GM21576 (cell line): ENCODE data around the gene SLC39A8.
A peak's percentile ranks its signal among the peaks of the same experiment; 100 is the strongest.
"Not testable (repeated sequence)": the region's sequence is repeated elsewhere in the genome, so short reads cannot be mapped to it uniquely, and the experiment has no call there.

ENCODE experiments used
- ATAC-seq: cut with Tn5 transposase; IDR thresholded peaks from one replicate; pipeline ENCODE4 v1.9.1; 2021; ENCODE audit warnings: mild to moderate bottlenecking, moderate library complexity; ENCODE audit not compliant: unreplicated experiment

Gene SLC39A8

DNA sequence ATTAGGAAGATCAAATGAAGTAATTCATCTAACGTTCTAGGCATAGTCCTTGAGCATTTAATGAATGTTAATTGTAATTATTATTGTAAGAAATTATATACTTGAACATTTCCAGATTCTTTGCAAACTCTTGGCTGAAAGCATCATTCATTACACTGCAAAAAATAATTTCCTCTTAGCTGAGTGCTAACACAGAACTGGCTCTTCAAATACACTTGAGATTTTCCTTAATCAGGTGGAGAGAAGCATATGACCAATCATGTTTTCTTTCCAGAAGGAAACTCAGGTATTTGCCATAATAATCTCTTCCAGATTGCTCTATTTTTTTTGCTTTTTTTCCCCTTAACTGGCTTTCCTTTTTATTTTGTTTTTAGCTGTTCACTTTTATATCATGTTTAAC lies 42.5 kb downstream of the SLC39A8 start:
- no peak for ATAC-seq

DNA sequence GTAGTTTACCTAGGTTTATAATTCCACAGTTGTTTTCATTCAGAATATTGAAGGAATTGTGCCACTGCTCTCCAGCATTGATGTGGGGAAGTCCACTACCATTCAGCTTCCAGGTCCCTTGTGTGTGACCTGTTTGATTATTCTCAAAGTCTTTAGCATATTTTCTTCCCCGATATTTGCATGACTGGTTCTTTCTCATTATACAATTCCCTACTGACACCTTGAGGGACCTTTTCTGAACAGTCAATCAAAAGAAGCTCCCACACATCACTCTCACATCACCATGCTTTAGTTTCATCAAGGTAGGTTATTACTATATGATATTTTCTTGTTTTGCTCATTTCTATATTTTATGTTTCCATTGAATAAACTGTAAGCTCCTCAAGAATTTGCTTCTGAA lies 44.1 kb downstream of the SLC39A8 start:
- no peak for ATAC-seq

DNA sequence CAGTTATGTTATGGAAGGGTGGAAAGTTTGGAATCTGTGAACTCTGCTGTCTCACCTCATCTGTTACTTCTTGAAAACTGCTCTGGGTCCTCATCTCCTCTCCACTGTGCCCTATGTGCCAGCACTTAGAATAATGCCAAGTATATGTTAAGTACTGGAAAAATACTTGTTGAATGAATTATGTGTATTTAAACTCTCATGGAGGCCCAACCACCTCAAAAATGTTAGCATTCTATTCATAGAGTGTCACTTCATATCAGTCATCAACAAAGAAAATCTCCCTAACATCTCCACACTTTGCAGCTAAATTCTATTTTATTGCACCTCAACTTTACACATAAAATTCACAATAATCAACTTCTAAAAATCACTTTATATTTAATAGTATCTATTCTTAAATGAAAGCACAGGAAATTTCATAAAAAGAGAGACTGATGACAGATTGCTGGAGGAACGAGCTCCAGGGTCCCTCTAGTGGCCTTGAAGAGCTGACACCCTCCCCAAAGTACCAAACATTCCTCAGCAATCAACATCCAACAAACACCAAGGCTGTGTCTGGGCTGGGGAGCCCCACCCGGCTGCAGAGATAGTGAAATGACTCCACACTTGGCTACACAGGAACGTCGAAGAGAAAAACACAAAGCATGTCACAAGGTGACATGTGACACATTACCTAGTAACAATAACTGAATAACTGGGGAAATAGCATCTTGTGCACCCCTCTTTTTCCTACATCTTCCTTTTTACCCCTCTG lies 45.8 kb downstream of the SLC39A8 start:
- ATAC-seq: peak; percentile 91

DNA sequence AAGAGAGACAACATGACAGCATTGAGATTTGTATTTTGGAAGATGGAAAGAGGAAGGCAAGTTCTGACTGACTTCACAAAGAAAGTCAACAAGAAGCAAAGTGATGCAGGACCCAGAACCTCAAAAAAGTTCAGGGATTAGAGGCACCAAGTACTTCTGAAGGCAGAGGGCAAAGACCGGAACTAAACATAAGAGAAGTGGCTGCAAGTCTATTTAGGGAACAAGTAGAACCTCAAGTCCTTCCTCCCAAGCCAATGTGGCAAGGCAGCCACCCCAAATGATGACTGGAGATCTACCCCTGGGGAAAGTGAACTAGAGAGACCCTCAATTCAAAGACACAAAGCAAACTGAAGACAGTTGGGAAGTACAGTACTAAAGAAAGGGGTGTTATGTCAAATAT lies 46.6 kb downstream of the SLC39A8 start:
- no peak for ATAC-seq

DNA sequence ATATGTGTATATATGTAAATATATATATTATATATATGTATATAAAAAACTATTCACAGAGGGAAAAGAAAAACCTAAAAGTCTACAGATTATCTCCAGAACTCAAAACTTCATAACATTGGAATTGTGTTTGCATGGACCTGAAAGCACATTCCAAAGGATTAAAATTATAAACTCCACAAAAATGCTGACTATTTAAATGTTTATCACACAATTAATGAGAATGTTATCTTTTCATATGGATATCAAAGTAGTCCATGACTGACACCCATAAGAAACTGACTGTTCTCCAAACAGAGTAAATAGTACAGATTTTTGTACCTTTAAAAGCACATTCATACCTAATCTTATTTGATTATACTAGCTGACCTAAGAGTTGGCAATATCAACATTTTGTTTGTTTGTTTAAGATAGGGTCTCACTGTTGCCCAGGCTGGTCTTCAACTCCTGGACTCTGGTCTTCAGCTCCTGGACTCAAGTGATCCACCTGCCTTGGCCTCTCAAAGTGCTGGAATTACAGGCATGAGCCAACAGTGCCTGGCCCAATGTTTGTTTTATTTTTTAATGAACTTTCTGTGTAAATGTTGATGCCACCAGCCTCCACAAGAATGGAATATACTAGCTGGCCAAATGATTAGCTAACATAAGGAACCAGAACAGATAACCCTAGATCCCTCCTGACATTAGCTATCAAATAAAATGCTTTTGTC lies 50.0 kb downstream of the SLC39A8 start:
- no peak for ATAC-seq

DNA sequence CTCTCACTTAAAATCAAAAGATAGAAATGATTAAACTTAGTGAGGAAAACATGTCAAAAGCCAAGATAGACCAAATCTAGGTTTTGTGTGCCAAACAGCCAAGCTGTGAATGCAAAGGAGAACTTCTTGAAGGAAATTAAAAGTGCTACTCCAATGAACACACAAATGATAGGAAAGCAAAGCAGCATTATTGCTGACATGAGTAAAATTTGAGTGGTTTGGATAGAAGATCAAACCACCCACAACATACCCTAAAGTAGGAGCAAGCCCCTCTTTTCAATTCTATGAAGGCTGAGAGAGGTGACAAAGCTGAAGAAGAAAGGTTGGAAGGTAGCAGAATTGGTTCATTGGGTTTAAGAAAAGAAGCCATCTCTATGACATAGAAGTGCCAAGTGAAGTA lies 56.8 kb downstream of the SLC39A8 start:
- ATAC-seq: no peak

DNA sequence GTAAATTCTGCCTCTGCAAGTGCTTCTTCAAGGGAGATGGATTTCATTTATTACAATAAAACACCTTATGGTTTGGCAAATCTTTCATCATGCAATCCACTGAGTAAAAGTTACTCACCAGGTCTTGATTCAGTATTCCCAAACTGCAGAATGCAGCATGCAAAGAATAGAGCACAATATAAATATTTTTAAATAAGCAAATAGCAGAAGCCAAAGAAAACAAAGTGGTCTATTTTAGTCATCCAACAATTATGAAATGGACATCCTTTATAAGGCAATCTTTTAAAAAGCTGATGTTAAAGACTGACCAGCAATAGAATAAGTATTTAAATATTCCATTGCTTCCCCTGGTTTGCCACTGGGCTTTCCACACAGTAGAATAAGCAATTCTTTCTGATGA lies 59.5 kb downstream of the SLC39A8 start:
- no peak for ATAC-seq

DNA sequence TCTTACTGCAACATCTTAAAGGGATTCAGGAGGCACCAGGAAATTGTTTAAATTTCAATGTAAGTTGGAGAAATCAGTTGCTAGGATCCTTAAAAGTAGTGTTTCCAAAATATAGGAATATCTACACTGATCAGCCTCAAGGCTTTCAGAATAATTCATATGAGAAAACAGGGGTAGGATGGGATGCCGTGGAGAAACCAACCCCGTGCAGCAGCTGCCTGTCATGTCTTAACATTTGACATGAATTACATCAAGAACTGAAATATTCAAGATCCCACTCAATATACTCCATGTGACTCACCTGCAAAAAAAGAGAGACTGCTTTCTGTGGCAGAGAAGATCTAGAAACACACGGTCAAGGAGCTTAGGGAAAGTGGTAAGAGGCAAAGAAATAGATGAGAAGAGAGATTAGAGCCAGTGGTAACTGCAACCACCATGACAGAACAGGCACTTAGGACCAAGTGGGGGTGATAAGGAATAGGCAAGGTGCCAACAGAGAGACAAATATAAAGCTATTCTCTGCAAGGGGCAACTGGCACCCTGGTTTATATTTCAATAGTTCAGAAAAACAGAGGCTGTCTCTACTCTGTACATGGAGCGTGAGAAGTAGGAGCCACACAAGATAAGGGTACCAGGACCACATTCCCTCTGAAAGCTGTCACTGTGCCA lies 64.0 kb downstream of the SLC39A8 start:
- ATAC-seq: no peak

DNA sequence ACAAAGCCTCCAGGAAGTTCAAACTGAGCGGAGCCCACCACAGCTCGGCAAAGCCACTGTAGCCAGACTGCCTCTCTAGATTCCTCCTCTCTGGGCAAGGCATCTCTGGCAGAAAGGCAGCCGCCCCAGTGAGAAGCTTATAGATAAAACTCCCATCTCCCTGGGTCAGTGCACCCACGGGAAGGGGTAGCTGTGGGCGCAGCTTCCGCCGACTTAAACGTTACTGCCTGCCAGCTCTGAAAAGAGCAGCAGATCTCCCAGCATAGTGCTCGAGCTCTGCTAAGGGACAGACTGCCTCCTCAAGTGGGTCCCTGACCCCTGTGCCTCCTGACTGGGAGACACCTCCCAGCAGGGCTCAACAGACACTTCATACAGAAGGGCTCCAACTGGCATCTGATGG lies 72.0 kb downstream of the SLC39A8 start:
- ATAC-seq: not testable (repeated sequence)

DNA sequence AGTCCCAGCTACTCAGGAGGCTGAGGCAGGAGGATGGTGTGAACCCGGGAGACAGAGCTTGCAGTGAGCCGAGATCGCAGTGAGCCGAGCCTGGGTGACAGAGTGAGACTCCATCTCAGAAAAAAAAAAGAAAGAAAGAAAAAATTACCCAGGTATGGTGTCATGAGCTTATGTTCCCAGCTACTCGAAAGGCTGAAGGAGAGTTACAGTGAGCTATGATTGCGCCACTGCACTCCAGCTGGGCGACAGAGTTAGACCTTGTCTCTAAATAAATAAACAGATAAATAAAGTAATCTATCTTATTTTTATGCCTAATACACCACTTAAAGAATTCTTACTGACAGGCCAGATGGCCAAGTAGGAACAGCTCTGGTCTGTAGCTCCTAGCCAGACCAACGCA lies 73.0 kb downstream of the SLC39A8 start:
- no peak for ATAC-seq

DNA sequence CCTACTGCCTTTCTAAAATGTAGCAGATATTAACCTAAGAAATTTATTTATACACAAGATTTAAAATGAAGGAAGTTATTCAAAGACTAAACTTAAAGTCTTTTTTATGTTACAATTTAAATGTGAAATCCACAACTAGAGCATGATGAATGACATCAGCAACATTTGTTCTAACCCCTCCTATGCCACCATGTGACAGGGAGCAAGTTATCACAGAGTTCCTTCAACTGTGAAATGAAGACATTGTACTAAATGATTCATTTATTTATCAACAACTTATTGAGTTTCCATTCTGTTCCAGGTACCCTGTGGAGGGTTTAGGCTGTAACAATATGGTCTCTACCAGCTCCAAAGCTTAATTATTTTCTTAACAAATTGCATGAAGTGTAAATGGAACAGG lies 76.9 kb downstream of the SLC39A8 start:
- no peak for ATAC-seq

DNA sequence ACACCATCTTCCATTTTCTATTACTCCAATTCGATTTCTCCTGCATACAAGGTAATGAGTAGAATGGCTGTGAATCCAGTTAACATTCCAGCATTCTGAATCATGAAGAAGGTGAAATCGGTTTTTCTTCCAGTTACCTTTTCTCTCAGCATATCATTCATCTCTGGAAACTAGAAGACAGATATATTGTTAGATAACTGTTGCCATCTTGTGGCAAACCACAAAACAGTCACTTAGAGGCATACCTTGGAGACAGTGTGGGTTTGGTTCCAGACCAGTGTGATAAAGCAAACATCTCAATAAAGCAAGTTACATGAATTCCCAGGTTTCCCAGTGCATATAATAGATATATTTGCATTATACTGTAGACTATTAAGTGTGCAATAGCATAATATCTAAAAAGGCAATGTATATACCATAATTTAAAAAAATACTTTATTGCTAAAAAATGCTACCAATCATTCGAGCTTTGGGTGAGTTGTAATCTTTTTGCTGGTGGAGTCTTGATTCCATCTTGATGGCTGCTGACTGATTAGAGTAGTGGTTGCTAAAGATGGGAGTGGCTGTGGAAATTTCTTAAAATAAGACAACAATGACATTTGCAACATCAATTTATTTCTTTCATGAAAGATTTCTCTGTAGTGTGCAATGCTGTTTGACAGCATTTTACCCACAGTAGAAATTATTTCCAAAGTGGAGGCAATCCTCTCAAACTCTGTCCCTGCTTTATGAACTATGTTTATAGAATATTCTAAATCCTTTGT lies 82.1 kb downstream of the SLC39A8 start:
- peak; percentile 92 for ATAC-seq

DNA sequence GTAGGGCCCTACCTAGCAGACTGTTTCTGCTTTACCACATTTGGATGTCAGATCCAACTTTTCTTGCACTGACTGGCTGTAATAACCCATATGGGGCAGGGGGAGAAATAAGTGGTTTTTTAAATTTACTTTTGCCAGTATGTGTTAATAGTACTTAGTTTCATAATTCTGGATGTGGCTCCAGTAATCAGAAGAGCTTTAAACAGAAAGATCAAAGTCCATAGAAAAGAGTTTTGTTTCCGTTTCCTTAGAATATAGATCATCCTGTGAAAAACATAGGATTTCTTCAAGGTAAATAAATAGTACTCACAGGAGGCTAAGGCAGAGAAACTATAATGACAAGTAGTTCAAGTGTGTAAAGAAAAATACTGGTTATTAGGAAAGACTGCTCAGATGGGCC lies 85.6 kb downstream of the SLC39A8 start:
- no peak for ATAC-seq

DNA sequence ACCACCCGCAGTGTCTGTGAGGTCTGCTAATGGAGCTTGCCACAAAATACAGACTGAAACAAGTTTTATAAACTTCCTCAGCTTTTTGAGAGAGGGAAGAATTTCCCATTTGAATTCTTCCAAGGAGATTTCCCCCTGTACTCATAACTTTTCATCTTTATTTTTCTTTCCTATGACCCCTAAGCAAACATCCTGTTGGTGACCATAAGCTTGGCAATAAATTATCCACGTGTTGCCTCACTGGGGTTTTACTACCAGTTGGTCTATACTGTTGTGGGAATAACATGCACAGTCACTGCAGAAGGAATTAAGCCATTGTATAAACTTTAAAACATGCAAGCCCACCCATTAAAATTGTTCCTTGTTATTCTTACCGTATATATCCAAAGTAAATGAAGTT lies 86.2 kb downstream of the SLC39A8 start:
- no peak for ATAC-seq

DNA sequence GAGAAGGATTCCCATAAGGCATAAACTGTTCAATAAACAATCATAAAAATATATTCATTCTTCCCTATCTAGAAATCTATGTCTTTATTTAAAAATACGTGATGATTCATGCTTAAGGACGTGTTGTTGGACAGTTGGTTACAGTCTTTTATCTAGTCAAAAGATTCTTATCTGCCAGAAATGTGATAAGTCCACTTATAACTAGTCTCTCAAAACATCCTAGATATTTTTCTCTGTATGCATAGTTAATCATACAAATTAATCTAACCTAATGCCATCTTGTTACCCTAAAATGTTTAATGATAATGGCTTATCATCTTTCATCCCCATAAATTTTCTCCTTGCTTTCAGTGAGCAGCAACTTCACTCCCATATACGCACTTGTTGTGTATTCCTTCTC lies 89.0 kb downstream of the SLC39A8 start:
- ATAC-seq: no peak

DNA sequence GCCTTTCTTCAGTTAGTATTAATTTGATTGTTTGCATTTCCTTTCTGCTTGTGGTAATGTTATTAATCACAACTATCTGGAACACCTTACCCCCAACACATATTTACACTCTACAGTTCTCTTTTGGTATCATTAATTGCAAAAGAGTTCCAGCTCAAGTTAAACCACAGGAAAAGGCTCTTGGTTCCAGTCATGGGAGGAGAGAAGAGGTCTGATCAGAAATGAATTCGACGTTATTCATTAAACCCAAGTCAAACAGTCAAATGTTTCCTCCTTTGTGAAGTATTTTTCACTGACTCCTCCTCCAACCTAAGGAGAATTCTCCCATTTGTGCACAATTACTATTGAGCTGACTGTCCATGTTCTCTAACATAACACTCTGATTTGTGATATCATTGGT lies 91.4 kb downstream of the SLC39A8 start:
- ATAC-seq: no peak

DNA sequence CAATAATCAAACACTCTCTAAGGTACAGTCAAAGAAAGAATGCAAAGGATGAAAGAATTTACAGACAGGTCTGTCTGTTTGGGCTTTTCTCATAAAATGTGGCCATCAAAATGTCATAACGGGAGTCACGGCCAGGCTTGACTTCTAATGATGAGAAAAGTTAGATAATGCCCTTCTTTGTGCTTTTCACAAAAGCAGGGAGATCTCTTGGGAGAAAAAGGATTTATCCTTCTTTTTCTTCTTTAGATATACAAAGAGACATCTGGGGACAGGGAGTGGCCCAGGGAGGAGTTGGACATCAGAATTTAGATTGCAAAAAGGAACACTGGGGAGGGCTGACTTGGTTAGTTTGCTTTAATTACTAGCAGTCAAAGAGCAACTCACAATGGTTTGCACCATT lies 93.1 kb downstream of the SLC39A8 start:
- ATAC-seq: no peak

DNA sequence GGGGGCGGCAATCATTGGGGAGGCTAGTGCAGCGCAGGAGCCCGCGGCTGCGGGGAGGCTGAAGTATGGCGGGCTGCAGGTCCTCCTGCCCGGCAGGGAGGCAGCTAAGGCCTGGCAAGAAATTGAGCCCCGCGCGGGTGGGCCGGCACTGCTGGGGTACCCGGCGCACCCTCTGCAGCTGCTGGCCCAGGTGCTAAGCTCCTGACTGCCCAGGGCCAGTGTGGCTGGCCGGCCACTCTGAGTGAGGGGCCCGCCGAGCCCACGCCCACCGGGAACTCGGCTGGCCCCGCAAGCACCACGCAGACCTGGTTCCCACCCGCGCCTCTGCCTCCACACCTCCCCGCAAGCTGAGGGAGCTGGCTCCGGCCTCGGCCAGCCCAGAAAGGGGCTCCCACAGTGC lies 94.9 kb downstream of the SLC39A8 start:
- no peak for ATAC-seq

DNA sequence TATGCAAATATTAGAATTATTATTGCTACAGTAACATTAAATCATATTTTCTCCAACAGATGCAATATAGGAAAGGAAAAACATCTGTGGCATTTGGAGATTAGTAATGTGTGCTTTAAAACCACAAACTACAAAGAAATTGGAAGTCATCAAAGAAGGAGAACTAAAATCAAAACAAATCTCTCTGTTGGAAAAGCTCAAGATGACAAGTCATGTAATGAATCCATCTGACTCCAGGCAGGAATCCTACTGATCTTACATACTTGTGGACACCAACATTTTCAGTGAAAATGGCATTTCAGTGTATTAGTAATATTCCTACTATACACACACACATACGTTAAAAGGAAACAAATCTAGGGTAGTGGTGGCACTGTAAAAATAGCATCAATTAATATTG lies 98.2 kb downstream of the SLC39A8 start:
- ATAC-seq: no peak

DNA sequence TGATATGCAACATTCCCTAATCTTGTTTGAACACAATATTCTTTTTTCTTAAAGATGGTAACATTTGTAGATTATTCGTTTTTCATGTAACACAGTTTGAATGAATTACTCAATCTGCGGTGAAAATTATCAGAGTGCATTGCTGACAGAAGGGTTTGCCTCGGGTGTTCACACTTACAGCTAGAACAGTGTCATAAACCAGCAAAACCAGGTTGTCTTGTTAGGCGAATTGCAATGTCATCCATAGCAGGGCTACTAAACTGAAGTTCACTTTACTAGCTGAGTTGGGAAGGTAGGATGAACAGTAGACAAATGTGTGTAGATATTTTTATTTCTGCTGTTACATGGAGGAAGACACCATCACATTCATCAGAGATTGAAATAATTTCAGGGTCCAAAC lies 98.9 kb downstream of the SLC39A8 start:
- no peak for ATAC-seq

DNA sequence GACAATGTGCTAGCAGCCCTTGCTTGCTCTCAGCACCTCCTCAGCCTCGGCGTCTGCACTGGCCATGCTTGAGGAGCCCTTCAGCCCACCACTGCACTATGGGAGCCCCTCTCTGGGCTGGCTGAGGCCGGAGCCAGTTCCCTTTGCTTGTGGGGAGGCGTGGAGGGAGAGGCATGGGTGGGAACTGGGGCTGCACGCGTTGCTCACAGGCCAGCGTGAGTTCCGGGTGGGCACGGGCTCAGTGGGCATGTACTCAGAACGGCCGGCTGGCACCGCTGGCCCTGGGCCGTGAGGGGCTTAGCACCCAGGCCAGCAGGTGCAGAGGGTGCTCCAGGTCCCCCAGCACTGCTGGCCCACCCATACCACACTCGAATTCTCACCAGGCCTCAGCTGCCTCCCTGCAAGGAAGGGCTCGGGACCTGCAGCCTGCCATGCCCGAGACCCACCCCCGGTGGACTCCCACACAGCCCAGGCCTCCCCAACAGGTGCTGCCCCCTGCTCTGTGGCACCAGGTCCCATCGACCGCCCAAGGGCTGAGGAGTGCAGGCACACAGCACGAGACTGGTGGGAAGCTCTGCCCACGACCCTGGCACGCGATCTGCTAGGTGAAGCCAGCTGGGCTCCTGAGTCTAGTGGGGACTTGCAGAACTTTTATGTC lies 100.3 kb downstream of the SLC39A8 start:
- ATAC-seq: no peak
